ENCODE measurements around the gene OR10G3.

OR10G3 gene

GRCh38 chr14:21524575-21525490 lies 55.0 kb downstream of the OR10G3 start:
- TF ChIP-seq, protein P1, sequence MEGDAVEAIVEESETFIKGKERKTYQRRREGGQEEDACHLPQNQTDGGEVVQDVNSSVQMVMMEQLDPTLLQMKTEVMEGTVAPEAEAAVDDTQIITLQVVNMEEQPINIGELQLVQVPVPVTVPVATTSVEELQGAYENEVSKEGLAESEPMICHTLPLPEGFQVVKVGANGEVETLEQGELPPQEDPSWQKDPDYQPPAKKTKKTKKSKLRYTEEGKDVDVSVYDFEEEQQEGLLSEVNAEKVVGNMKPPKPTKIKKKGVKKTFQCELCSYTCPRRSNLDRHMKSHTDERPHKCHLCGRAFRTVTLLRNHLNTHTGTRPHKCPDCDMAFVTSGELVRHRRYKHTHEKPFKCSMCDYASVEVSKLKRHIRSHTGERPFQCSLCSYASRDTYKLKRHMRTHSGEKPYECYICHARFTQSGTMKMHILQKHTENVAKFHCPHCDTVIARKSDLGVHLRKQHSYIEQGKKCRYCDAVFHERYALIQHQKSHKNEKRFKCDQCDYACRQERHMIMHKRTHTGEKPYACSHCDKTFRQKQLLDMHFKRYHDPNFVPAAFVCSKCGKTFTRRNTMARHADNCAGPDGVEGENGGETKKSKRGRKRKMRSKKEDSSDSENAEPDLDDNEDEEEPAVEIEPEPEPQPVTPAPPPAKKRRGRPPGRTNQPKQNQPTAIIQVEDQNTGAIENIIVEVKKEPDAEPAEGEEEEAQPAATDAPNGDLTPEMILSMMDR (IDR thresholded peaks at IDR 0.05; ENCODE audit: insufficient read depth, low read length), result no peak
- TF ChIP-seq, protein P2, sequence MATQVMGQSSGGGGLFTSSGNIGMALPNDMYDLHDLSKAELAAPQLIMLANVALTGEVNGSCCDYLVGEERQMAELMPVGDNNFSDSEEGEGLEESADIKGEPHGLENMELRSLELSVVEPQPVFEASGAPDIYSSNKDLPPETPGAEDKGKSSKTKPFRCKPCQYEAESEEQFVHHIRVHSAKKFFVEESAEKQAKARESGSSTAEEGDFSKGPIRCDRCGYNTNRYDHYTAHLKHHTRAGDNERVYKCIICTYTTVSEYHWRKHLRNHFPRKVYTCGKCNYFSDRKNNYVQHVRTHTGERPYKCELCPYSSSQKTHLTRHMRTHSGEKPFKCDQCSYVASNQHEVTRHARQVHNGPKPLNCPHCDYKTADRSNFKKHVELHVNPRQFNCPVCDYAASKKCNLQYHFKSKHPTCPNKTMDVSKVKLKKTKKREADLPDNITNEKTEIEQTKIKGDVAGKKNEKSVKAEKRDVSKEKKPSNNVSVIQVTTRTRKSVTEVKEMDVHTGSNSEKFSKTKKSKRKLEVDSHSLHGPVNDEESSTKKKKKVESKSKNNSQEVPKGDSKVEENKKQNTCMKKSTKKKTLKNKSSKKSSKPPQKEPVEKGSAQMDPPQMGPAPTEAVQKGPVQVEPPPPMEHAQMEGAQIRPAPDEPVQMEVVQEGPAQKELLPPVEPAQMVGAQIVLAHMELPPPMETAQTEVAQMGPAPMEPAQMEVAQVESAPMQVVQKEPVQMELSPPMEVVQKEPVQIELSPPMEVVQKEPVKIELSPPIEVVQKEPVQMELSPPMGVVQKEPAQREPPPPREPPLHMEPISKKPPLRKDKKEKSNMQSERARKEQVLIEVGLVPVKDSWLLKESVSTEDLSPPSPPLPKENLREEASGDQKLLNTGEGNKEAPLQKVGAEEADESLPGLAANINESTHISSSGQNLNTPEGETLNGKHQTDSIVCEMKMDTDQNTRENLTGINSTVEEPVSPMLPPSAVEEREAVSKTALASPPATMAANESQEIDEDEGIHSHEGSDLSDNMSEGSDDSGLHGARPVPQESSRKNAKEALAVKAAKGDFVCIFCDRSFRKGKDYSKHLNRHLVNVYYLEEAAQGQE (IDR thresholded peaks at IDR 0.05; ENCODE audit: insufficient replicate concordance, low read depth), result no peak
- TF ChIP-seq GABPA (IDR thresholded peaks at IDR 0.05; ENCODE audit: low read depth) (no peak), POLR2AphosphoS5 (IDR thresholded peaks at IDR 0.05; ENCODE audit: low read depth) (no peak), SPI1 (IDR thresholded peaks at IDR 0.05; ENCODE audit: borderline replicate concordance, low read depth) (no peak)
- H3K27me3 ChIP-seq (ENCODE audit: insufficient read depth, poor library complexity, severe bottlenecking), result peaks cover 15% of the 10 kb centered on the region
- H3K27ac ChIP-seq (replicated peaks), result no peak overlapping the region
- no peak overlapping the region for H3K4me3 ChIP-seq (replicated peaks; ENCODE audit: insufficient read depth, low read length)
- DNase-seq (ENCODE audit: low read depth in 1 of 2, low spot score in 1 of 2), result no peak

GRCh38 chr14:21523203-21523602 lies 56.7 kb downstream of the OR10G3 start:
- no peak for DNase-seq (ENCODE audit: low read depth in 1 of 2, low spot score in 1 of 2)
- Histone ChIP-seq H3K4me3 (replicated peaks; ENCODE audit: insufficient read depth, low read length) (no peak overlapping the region), H3K27me3 (ENCODE audit: insufficient read depth, poor library complexity, severe bottlenecking) (peaks cover 15% of the 10 kb centered on the region), H3K27ac (replicated peaks) (no peak overlapping the region)
- TF ChIP-seq, protein P2 (IDR thresholded peaks at IDR 0.05; ENCODE audit: insufficient replicate concordance, low read depth), result no peak
- no peak for TF ChIP-seq SPI1 (IDR thresholded peaks at IDR 0.05; ENCODE audit: borderline replicate concordance, low read depth)

DNA sequence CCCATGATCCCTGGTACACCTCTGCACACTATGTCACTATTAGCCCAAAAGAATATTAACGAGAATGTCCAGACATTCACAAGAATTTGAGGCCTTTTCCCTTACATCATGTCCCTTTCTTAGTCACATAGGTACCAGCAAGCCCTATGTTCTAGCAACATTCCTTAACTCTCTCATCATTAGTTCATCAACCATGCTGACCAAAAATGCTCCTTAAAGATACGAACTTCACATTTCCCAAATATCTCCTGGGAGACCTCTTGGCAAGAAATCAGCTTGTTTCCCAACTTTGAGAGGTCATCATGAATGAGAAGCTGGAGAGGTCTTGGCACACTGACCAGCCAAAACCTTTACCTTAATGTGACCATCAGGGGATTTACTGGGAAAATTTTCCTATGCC lies 58.4 kb downstream of the OR10G3 start:
- H3K27ac ChIP-seq (replicated peaks), result no peak overlapping the region
- peaks cover 15% of the 10 kb centered on the region for H3K27me3 ChIP-seq (ENCODE audit: insufficient read depth, poor library complexity, severe bottlenecking)
- H3K4me3 ChIP-seq (replicated peaks; ENCODE audit: insufficient read depth, low read length), result no peak overlapping the region
- TF ChIP-seq GABPA (IDR thresholded peaks at IDR 0.05; ENCODE audit: low read depth), result no peak
- TF ChIP-seq, protein P1 (IDR thresholded peaks at IDR 0.05; ENCODE audit: insufficient read depth, low read length), result no peak
- no peak for TF ChIP-seq SPI1 (IDR thresholded peaks at IDR 0.05; ENCODE audit: borderline replicate concordance, low read depth)
- TF ChIP-seq POLR2AphosphoS5 (IDR thresholded peaks at IDR 0.05; ENCODE audit: low read depth), result no peak
- TF ChIP-seq, protein P2 (IDR thresholded peaks at IDR 0.05; ENCODE audit: insufficient replicate concordance, low read depth), result no peak
- DNase-seq (ENCODE audit: low read depth in 1 of 2, low spot score in 1 of 2), result no peak
